ENCODE data around the gene MEAK7.

- TF ChIP-seq CTCF (IDR thresholded peaks at IDR 0.05) (no peak), POLR2A (IDR thresholded peaks at IDR 0.05) (no peak)
Observed at GRCh38 chr16:84481051-84481735, 23.3 kb downstream of the MEAK7 start.

All from adrenal gland (tissue), 5 donors.